GM13976 (cell line): ENCODE data around the gene ATN1.

Experiments
- DNase-seq: peaks from one replicate; pipeline ENCODE4 v3.0.0; 2012; ENCODE audit warnings: low spot score
- CTCF ChIP-seq: IDR thresholded peaks from 2 replicates; pipeline ENCODE4 v1.5.1; 2012; ENCODE audit warnings: borderline replicate concordance, mild to moderate bottlenecking; ENCODE audit not compliant: insufficient read depth; ENCODE audit errors: extremely low read depth, missing control alignments, control extremely low read depth
- in situ Hi-C: fragments of 300-500 bp; cut with MboI; formaldehyde crosslinking; loops from one replicate; pipeline ENCODE4 v1.12.0; 2022; ENCODE audit warnings: low sequenced_read_pairs, mixed read lengths, inconsistent platforms; ENCODE audit not compliant: unreplicated experiment

Gene ATN1

GRCh38 chr12:6968426-6968825, 40.7 kb downstream of the ATN1 start:
- DNase-seq, result no peak
- in situ Hi-C loops, result no loop called here
- no peak for TF ChIP-seq CTCF

DNA sequence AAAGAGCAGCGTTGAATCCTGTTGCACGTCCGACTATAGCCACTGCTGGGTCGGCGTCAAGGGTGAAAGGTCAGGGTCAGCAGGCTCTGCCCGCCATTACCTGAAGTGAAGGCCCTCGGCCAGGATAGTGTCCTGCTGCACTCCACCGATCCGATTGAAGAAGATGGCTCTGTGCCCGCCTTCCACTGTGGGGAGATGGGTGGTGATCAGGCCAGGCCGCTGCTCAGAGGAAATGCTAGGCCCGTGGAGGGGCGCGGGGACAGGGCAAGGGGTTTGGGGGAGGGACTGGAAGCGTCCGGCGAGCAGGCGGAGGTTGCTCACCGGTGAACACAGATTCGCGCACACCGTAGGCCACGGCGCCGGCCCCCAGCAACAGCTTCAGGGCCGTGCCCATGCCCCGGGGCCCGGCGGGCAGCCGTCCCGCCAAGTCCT, 42.4 kb downstream of the ATN1 start:
- in situ Hi-C loops, result no loop called here
- DNase-seq, result no peak
- no peak for TF ChIP-seq CTCF

DNA sequence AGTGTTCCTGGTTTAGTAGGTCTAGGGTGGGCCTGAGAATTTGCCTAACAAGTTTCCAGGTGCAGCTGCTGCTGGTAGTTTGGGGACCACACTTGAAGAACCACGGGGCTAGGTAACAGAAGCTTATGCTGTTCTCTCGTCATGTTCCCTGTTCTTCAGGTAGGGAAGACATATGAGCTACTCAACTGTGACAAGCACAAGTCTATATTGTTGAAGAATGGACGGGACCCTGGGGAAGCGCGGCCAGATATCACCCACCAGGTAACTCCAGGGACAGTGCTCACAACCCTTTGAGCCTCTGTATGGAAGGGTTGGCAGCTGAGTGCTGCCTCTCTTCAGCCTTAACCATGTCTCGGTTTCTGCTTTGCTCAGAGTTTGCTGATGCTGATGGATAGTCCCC, 46.4 kb downstream of the ATN1 start:
- TF ChIP-seq CTCF, result no peak
- in situ Hi-C loops, result no loop called here
- DNase-seq, result no peak

DNA sequence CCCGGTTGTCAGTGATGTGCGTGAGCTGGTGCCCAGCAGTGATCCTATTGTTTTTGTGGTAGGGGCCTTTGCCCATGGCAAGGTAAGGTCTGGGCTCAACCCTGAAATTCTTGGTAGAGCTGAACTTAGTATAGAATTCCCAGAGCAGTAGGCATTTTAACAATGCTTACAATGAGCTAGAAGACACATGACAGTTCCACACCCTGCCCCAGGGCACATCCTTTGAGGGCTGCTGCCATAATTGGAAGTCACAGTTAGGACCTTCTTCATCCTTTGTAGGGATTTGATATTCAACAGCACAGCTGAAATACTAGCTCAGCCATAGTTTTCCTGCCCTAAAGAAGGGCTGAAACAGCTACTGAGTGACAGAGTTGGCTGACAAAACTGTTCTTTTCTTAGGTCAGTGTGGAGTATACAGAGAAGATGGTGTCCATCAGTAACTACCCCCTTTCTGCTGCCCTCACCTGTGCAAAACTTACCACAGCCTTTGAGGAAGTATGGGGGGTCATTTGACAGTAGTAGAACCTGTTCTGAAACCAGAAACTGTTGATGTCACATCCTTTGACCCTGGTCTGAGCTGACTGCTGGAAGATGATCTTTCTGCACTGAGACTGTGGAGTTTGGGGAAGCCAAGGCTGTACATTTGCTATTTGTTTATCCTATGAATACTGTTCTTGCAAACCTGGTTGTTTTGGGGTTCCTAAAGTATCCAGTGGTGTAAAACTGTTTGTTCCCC, 47.7 kb downstream of the ATN1 start:
- peak; percentile 32 for DNase-seq
- in situ Hi-C loops, result no loop called here
- TF ChIP-seq CTCF, result no peak

DNA sequence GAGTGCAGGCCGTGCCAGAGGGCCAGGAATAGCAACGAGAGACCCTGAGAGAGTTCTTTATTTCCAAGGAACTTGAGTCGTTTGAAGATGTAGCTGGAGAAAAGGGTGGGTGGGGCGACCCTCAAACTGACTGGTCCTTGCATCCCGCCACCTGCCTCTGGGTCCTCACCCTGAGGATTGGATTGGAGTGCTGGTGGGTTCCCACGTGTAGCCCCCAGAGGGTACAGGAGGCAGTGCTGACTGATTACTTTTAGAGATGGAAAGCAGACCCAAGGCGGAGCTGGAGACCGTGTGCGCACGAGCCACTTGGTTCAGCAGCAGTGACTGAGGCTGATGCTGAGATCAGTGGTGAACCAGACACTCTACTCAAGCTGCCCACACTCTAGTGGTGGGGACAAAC, 49.9 kb downstream of the ATN1 start:
- no peak for TF ChIP-seq CTCF
- no peak for DNase-seq
- in situ Hi-C loops, result no loop called here

- TF ChIP-seq CTCF, result no peak
- no peak for DNase-seq
- in situ Hi-C loops, result no loop called here
Measured at GRCh38 chr12:6978188-6978587, 50.4 kb downstream of the ATN1 start.
